BLaER1 (cell line): Measurements from ENCODE around the gene MRPS15.
"Not testable (repeated sequence)": the region's sequence is repeated elsewhere in the genome, so short reads cannot be mapped to it uniquely, and the experiment has no call there.

Experiments
- H3K27ac ChIP-seq: shearing (Covaris generic); formaldehyde crosslinking; 2 replicates; pipeline ENCODE4 v1.8.1; 2022
- H3K27me3 ChIP-seq: shearing (Covaris generic); formaldehyde crosslinking; 2 replicates; pipeline ENCODE4 v1.8.1; 2022
- H3K36me3 ChIP-seq: shearing (Covaris generic); formaldehyde crosslinking; 2 replicates; pipeline ENCODE4 v1.8.1; 2022
- H3K4me1 ChIP-seq: shearing (Covaris generic); formaldehyde crosslinking; 2 replicates; pipeline ENCODE4 v1.8.1; 2022
- H3K4me2 ChIP-seq: shearing (Covaris generic); formaldehyde crosslinking; 2 replicates; pipeline ENCODE4 v1.8.1; 2022
- H3K4me3 ChIP-seq: shearing (Covaris generic); formaldehyde crosslinking; 2 replicates; pipeline ENCODE4 v1.8.1; 2022
- H3K9ac ChIP-seq: shearing (Covaris generic); formaldehyde crosslinking; 2 replicates; pipeline ENCODE4 v1.8.1; 2022
- H3K9me3 ChIP-seq: shearing (Covaris generic); formaldehyde crosslinking; 2 replicates; pipeline ENCODE4 v1.8.1; 2022
- H4K20me1 ChIP-seq: shearing (Covaris generic); formaldehyde crosslinking; 2 replicates; pipeline ENCODE4 v1.8.1; 2022
- Cebpa-rat ChIP-seq: shearing (Covaris generic); IDR thresholded peaks from 2 replicates; pipeline ENCODE4 v1.8.1; 2022

Gene MRPS15

DNA sequence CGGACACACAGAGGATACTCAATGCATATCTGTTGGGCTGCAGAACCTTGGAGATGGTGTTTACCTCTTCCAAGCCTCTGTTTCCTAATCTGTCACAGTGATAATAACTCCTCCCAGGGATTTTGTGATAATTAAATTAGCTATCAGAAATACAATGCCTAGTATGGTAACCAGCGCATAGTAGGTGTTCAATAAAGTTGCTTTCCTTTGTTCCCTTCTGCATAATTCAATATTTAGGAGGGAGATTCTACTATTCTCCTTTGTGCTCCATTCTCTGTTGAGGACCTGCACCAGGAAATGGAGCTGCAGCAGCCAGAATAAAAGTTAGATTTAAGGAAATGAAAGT is 21.9 kb upstream of the MRPS15 start:
- no peak overlapping the region for H3K4me3 ChIP-seq
- H3K9ac ChIP-seq, result no peak overlapping the region
- H4K20me1 ChIP-seq, result no peaks in the 10 kb centered on the region
- TF ChIP-seq Cebpa-rat, result no peak
- no peak overlapping the region for H3K27ac ChIP-seq
- no peaks in the 10 kb centered on the region for H3K27me3 ChIP-seq
- H3K4me1 ChIP-seq, result peaks cover 31% of the 10 kb centered on the region
- no peak overlapping the region for H3K4me2 ChIP-seq
- H3K9me3 ChIP-seq, result no peaks in the 10 kb centered on the region
- no peaks in the 10 kb centered on the region for H3K36me3 ChIP-seq

DNA sequence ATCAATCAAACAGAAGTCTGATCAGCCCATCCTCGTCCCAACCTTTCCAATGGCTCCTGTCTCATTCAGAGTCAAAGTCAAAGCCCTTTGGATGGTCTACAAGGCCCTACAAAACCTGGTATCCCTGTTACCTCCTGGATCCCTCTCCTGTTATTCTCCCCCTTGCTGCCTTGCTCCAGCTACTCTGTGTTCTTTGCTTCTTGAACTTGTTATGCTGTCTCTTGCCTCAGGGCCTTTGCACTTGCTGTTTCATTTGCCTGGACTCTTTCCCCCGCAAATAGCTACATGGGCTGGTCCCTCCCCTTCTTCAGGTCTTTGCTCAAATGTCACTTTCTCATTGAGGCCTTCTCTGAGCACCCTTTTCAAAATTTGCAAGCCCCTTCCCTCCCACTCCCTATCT is 19.9 kb upstream of the MRPS15 start:
- peaks cover 33% of the 10 kb centered on the region for H3K4me1 ChIP-seq
- no peak overlapping the region for H3K4me3 ChIP-seq
- no peaks in the 10 kb centered on the region for H3K27me3 ChIP-seq
- H3K27ac ChIP-seq, result no peak overlapping the region
- H3K4me2 ChIP-seq, result no peak overlapping the region
- H3K9ac ChIP-seq, result no peak overlapping the region
- no peaks in the 10 kb centered on the region for H3K36me3 ChIP-seq
- no peaks in the 10 kb centered on the region for H3K9me3 ChIP-seq
- no peak for TF ChIP-seq Cebpa-rat
- H4K20me1 ChIP-seq, result no peaks in the 10 kb centered on the region

DNA sequence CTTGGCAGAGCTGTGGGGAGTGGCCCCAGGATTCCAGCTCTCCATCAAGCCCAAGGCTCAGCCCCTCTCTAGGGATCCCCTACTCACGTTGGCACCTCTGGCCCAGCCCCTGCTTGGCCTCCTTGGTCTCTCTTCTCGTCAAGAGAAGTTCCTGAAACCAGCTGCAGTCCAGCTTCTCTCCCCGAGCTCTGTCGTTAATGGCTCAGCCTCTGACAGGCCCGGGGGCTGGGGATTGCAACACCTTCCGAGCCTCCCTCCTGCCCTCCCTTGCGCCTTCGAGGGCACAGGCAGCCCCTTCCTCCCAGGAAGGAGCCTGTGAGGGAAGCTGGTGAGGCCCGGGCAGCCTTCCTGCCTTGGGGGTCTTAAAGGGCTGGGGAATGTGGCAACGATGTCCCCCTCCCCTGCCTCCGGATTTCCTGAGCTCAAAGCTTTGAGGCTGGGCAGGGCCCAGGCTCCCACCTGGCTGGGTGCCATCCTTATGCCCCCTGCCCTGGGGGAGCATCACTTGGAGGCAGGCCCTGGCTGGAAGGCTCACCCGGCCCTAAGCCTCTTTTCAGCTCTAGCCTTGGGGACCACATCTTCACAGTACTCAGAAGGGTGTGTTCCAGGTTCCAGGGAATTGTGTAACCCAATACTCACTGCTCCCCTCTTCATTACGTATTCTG is 18.7 kb upstream of the MRPS15 start, which contains the start of gene CSF3R:
Gene CSF3R (minus strand): TSS at position 190 of the 665 bp plus-strand sequence. CDS start 3,417 bp downstream, outside the sequence.
- peak; percentile 69; the same call in 1 of the 2 replicates for TF ChIP-seq Cebpa-rat
- peaks cover 33% of the 10 kb centered on the region for H3K4me1 ChIP-seq
- H3K9ac ChIP-seq, result peak within 1 kb of the TSS; percentile 45
- H3K36me3 ChIP-seq, result no peaks in the 10 kb centered on the region
- H4K20me1 ChIP-seq, result no peaks in the 10 kb centered on the region
- H3K4me3 ChIP-seq, result peak within 1 kb of the TSS; percentile 49
- no peaks in the 10 kb centered on the region for H3K9me3 ChIP-seq
- H3K27ac ChIP-seq, result peak within 1 kb of the TSS; percentile 72
- no peaks in the 10 kb centered on the region for H3K27me3 ChIP-seq
- peak within 1 kb of the TSS; percentile 85 for H3K4me2 ChIP-seq

- Histone ChIP-seq H3K9ac (peak overlapping the region; percentile 45), H3K4me2 (peak overlapping the region; percentile 85), H3K27ac (peak overlapping the region; percentile 72)
Observed at GRCh38 chr1:36481771-36482723, 17.9 kb upstream of the MRPS15 start.

DNA sequence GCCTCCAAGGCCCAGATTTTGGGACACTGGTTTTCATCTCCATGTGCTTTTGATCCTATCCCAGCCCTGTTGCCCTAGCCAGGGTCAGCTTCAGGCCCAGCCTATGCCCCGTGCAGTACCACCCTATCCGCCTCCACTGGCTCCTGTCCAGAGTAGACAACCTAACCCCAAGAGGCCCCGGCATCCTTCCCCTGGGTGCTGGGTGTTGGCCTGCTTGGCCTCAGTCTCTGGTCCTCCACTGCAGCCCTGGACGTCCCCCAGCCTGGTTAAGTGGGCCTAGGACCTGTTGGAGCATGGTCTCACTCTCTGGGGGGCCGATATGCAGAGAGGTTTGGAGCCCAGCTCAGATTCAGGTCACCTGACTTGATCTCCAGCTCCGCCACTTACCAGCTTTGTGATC is 16.9 kb upstream of the MRPS15 start:
- TF ChIP-seq Cebpa-rat, result no peak
- Histone ChIP-seq H3K4me2 (peak overlapping the region; percentile 85; the same call in 1 of the 2 replicates), H3K4me3 (no peak overlapping the region), H4K20me1 (no peaks in the 10 kb centered on the region), H3K36me3 (no peaks in the 10 kb centered on the region), H3K9ac (no peak overlapping the region), H3K4me1 (peaks cover 26% of the 10 kb centered on the region), H3K9me3 (no peaks in the 10 kb centered on the region), H3K27ac (no peak overlapping the region), H3K27me3 (no peaks in the 10 kb centered on the region)

More at GRCh38 chr1:36481771-36482723, 17.9 kb upstream of the MRPS15 start:
- TF ChIP-seq Cebpa-rat, result no peak
- no peaks in the 10 kb centered on the region for H3K27me3 ChIP-seq
- H3K4me3 ChIP-seq, result peak overlapping the region; percentile 49
- H3K4me1 ChIP-seq, result peaks cover 33% of the 10 kb centered on the region
- H3K36me3 ChIP-seq, result no peaks in the 10 kb centered on the region
- no peaks in the 10 kb centered on the region for H4K20me1 ChIP-seq
- H3K9me3 ChIP-seq, result no peaks in the 10 kb centered on the region

DNA sequence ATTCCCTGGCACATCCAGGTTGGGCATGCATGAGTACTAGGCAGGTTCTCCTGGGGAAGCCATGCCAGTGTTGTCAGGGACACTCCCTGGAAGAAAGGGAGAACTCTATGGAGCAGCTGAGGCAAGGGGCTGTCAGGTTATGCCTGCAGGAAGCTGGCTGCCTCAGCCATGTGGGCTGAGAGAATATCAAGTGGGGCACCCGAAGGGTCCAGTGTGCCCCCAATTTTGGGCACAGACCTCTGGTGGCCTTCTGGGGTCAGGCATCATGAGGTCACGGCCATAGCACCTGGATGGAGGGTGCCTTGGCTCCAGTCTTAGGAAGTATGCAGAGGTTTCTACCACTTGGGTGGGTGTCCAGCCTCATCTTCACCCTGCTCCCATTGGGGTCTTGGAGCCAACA is 16.0 kb upstream of the MRPS15 start:
- H3K4me3 ChIP-seq, result no peak overlapping the region
- H3K36me3 ChIP-seq, result no peaks in the 10 kb centered on the region
- no peak overlapping the region for H3K27ac ChIP-seq
- H3K4me2 ChIP-seq, result no peak overlapping the region
- no peak for TF ChIP-seq Cebpa-rat
- H3K9ac ChIP-seq, result no peak overlapping the region
- no peaks in the 10 kb centered on the region for H3K9me3 ChIP-seq
- no peaks in the 10 kb centered on the region for H3K27me3 ChIP-seq
- H4K20me1 ChIP-seq, result no peaks in the 10 kb centered on the region
- peaks cover 28% of the 10 kb centered on the region for H3K4me1 ChIP-seq

- Histone ChIP-seq H3K9ac (no peak overlapping the region), H3K27me3 (no peaks in the 10 kb centered on the region), H3K36me3 (no peaks in the 10 kb centered on the region), H3K4me3 (no peak overlapping the region), H3K27ac (no peak overlapping the region), H3K4me1 (peaks cover 34% of the 10 kb centered on the region), H3K4me2 (no peak overlapping the region), H4K20me1 (no peaks in the 10 kb centered on the region), H3K9me3 (no peaks in the 10 kb centered on the region)
- no peak for TF ChIP-seq Cebpa-rat
Observed at GRCh38 chr1:36479505-36480051, 15.4 kb upstream of the MRPS15 start.

- H3K4me2 ChIP-seq, H4K20me1 ChIP-seq, H3K9me3 ChIP-seq, H3K36me3 ChIP-seq, H3K4me3 ChIP-seq, H3K27ac ChIP-seq, H3K27me3 ChIP-seq, H3K9ac ChIP-seq: not testable (repeated sequence)
- H3K4me1 ChIP-seq, result peaks cover 30% of the 10 kb centered on the region
Observed at GRCh38 chr1:36477615-36478014, 13.4 kb upstream of the MRPS15 start.

DNA sequence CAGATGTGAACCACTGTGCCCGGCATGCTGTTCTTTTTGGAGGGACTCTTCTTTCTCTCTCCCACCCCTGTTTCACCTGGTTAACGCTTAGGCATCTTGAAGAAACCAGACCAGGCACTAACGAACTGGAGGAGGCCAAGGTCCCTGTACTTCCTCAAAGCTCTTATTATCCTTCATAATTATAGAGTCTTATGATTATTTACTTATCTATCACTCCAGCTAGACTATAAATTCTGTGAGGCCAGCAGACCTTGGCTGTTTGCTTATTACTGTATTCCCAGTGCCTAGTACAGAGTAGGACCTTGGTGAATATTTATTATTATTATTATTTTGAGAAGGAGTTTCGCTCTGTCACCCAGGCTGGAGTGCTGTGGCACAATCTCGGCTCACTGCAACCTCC is 12.8 kb upstream of the MRPS15 start:
- Histone ChIP-seq H3K9ac (no peak overlapping the region), H3K4me3 (no peak overlapping the region), H3K27ac (no peak overlapping the region), H3K27me3 (no peaks in the 10 kb centered on the region), H3K36me3 (no peaks in the 10 kb centered on the region), H3K4me2 (no peak overlapping the region), H4K20me1 (no peaks in the 10 kb centered on the region), H3K4me1 (peaks cover 23% of the 10 kb centered on the region), H3K9me3 (no peaks in the 10 kb centered on the region)
- no peak for TF ChIP-seq Cebpa-rat
